Neutrophil (primary cell): ENCODE results near the gene RBM4.

ENCODE experiments used
- H3K27ac ChIP-seq: fragments of 200-600 bp; sonication (generic); 2 replicates; pipeline ENCODE4 v1.5.1; 2016; ENCODE audit warnings: mild to moderate bottlenecking, moderate library complexity
- H3K27me3 ChIP-seq: fragments of 200-600 bp; sonication (generic); 2 replicates; pipeline ENCODE4 v1.6.0; 2016; ENCODE audit warnings: mild to moderate bottlenecking
- H3K36me3 ChIP-seq: fragments of 200-600 bp; sonication (generic); 2 replicates; pipeline ENCODE4 v1.5.1; 2017
- H3K4me1 ChIP-seq, 2 experiments: fragments of 200-600 bp in 1 of 2; sonication (generic) in 1 of 2; 1 replicate in 1 of 2; 2 replicates in 1 of 2; pipeline versions ENCODE4 v1.5.1 to v1.6.1; 2013 to 2016; ENCODE audit warnings: low read depth in 1 of 2, low read length in 1 of 2, mild to moderate bottlenecking in 1 of 2, moderate library complexity in 1 of 2; ENCODE audit not compliant: control insufficient read depth in 1 of 2, insufficient read depth in 1 of 2
- H3K4me3 ChIP-seq, 2 experiments: fragments of 200-600 bp in 1 of 2; sonication (generic) in 1 of 2; 1 replicate in 1 of 2; 2 replicates in 1 of 2; pipeline ENCODE4 v1.5.1; 2013 to 2016; ENCODE audit warnings: low read depth in 1 of 2, low read length in 1 of 2, mild to moderate bottlenecking in 1 of 2, moderate library complexity in 1 of 2
- H3K9me3 ChIP-seq: fragments of 200-600 bp; sonication (generic); 2 replicates; pipeline ENCODE4 v1.5.1; 2016
- CTCF ChIP-seq: fragments of 200-600 bp; sonication (generic); IDR thresholded peaks from 2 replicates; pipeline ENCODE4 v1.5.1; 2016; ENCODE audit warnings: antibody characterized with exemption

The RBM4 gene

GRCh38 chr11:66619080-66619554, 19.4 kb upstream of the RBM4 start:
- no peaks in the 10 kb centered on the region for H3K27me3 ChIP-seq
- H3K27ac ChIP-seq = peak overlapping the region; percentile 98
- no peaks in the 10 kb centered on the region for H3K9me3 ChIP-seq
- peaks cover 26 to 29% of the 10 kb centered on the region in 2 experiments for H3K4me1 ChIP-seq
- no peak for TF ChIP-seq CTCF
- H3K36me3 ChIP-seq = peaks cover 8% of the 10 kb centered on the region
- H3K4me3 ChIP-seq = peak overlapping the region; percentile 28 to 47

GRCh38 chr11:66624450-66624849, 14.1 kb upstream of the RBM4 start:
- no peaks in the 10 kb centered on the region for H3K27me3 ChIP-seq
- no peak for TF ChIP-seq CTCF
- H3K27ac ChIP-seq = no peak overlapping the region
- H3K9me3 ChIP-seq = no peaks in the 10 kb centered on the region
- no peaks in the 10 kb centered on the region for H3K4me1 ChIP-seq
- H3K4me3 ChIP-seq = no peak overlapping the region
- peaks cover 58% of the 10 kb centered on the region for H3K36me3 ChIP-seq

GRCh38 chr11:66625041-66625751, 13.3 kb upstream of the RBM4 start:
- no peaks in the 10 kb centered on the region for H3K27me3 ChIP-seq
- no peaks in the 10 kb centered on the region for H3K9me3 ChIP-seq
- no peak overlapping the region for H3K4me3 ChIP-seq
- no peak overlapping the region for H3K27ac ChIP-seq
- H3K4me1 ChIP-seq = no peaks in the 10 kb centered on the region
- no peak for TF ChIP-seq CTCF
- peaks cover 65% of the 10 kb centered on the region for H3K36me3 ChIP-seq

- Histone ChIP-seq H3K36me3 (peaks cover 66% of the 10 kb centered on the region), H3K4me3 (no peak overlapping the region), H3K4me1 (no peaks in the 10 kb centered on the region), H3K27me3 (no peaks in the 10 kb centered on the region), H3K27ac (no peak overlapping the region), H3K9me3 (no peaks in the 10 kb centered on the region)
- TF ChIP-seq CTCF = no peak
These were observed 12.8 kb upstream of the RBM4 start for GRCh38 chr11:66625752-66626149.

- Histone ChIP-seq H3K27ac (no peak overlapping the region), H3K4me1 (no peaks in the 10 kb centered on the region), H3K4me3 (no peak overlapping the region), H3K9me3 (no peaks in the 10 kb centered on the region), H3K27me3 (no peaks in the 10 kb centered on the region), H3K36me3 (peaks cover 66% of the 10 kb centered on the region)
- TF ChIP-seq CTCF = no peak
These were observed 12.1 kb upstream of the RBM4 start for GRCh38 chr11:66626382-66626781.
